ENCODE measurements around the gene F7. TPM values are rescaled to one million over a fixed set of nuclear protein-coding genes. Genes with fewer than 3 reads are reported as not detected.

The F7 gene
- total and polyA plus RNA-seq, 2 of the 4 experiments (the other 2 are of a cell fraction) = under 0.01 to 0.07 TPM

DNA sequence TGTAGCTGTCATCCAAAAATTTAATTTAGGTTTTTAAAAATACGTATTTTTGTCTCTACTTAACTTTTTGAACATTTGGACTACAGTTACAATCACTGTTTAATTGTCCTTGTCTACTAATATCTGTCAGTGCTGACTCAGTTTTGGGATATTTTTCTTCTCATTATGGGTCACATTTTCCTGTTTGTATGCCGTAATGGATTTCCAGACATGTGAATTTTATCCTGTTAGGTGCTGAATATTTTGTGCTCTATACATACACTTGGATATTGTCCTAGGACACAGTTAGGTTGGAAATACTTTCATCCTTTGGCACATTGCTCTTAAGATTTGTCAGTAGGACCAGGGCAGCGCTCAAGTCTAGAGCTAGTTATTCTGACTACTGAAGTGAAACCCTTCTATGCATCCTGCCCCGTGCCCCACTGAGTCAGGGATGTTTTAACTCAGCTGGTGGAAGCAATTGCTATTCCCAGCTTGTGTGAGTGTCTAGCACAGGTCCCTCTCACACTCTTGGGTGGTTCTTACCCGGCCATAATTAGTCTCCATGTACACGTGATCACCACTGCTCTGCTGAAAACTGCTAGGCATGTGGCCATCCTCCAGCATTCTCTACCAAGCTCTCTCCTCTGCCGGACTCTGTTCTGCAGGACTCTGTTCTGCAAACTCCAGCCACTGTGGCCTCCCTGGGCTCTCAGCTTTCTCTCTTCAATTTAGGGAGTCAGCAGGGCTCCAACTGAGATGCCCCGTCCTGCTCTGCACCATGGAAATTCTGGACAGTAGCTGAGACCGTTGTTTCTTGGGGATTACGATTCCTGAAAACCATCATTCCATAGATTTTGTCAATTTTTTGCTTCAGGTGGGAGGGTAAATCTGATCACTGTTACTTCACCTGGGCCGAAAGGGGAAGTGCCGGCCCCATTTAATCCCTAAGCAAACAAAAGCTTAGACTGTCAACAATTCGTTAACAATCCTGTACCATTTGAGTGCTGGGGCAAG, 64.0 kb downstream of the F7 start:
- Histone ChIP-seq H3K9me3 (ENCODE audit: control insufficient read depth, insufficient read depth, low read length) (0 out of 2 replicates have a peak, but pooled peaks cover 2% of the 10 kb centered on the region), H3K36me3 (ENCODE audit: control insufficient read depth, insufficient read depth, low read length) (peaks cover 31% of the 10 kb centered on the region), H4K91ac (ENCODE audit: insufficient read depth, low read depth, low read length) (no peak overlapping the region), H4K5ac (ENCODE audit: low read depth, low read length) (0 out of 2 replicates have a peak overlapping the region, but pooled peaks have one; percentile 11), H4K20me1 (ENCODE audit: insufficient read depth, low read length) (no peaks in the 10 kb centered on the region), H4K8ac (ENCODE audit: low read depth in 2 of 2, low read length in 2 of 2) (no peak overlapping the region), H3K4me1 (ENCODE audit: control insufficient read depth, insufficient read depth, low read length) (peaks cover 14% of the 10 kb centered on the region), H3K18ac (ENCODE audit: low read depth, low read length) (no peak overlapping the region), H3K4me2 (ENCODE audit: low read depth, low read length) (no peak overlapping the region), H3K56ac (ENCODE audit: extremely low read depth, insufficient read depth, low read length) (no peak overlapping the region), H3K9ac (ENCODE audit: low read depth, low read length) (no peak overlapping the region), H3K27ac (ENCODE audit: insufficient read depth, low read length) (no peak overlapping the region), H3K27me3 (ENCODE audit: control insufficient read depth, insufficient read depth, low read length) (no peaks in the 10 kb centered on the region), H2BK20ac (ENCODE audit: low read depth, low read length) (no peak overlapping the region), H3K4ac (ENCODE audit: low read depth, low read length) (no peak overlapping the region), H2AFZ (replicated peaks; ENCODE audit: low read length, poor library complexity) (no peak overlapping the region), H2BK15ac (ENCODE audit: low read depth, low read length) (no peak overlapping the region), H3K79me1 (ENCODE audit: low read depth in 1 of 2, low read length in 2 of 2) (peaks cover 0 to 20% of the 10 kb centered on the region in 2 experiments; a peak in 2 of 4 replicates), H3K4me3 (ENCODE audit: insufficient read depth, low read depth, low read length) (no peak overlapping the region), H2BK120ac (ENCODE audit: low read depth, low read length) (no peak overlapping the region), H2BK5ac (ENCODE audit: low read depth, low read length, poor library complexity, severe bottlenecking) (no peak overlapping the region), H2AK5ac (ENCODE audit: low read depth, low read length) (no peak overlapping the region), H2AK9ac (replicated peaks; ENCODE audit: low read depth, low read length, poor library complexity) (no peak overlapping the region), H3K14ac (replicated peaks; ENCODE audit: low read depth, low read length) (no peak overlapping the region), H3K23ac (ENCODE audit: low read depth, low read length) (no peak overlapping the region), H3K9me1 (ENCODE audit: insufficient read depth, low read length) (peaks cover 14% of the 10 kb centered on the region)
- BruUV-seq (replicated peaks) = no TSS peak
- ChIA-PET CTCF (no interaction called here), POLR2A (ENCODE audit: unreplicated experiment) (no interaction called here)
- intact Hi-C loops (cut with micrococcal nuclease) (no loop called here), in situ Hi-C loops (cut with MboI; ENCODE audit: low sequenced_read_pairs) (no loop called here), dilution Hi-C loops (cut with HindIII; ENCODE audit: low sequenced_read_pairs, unreplicated experiment) (no loop called here)
- ATAC-seq (ENCODE audit: low read depth) (no peak), DNase-seq (no peak)
- TF ChIP-seq POLR2A (IDR thresholded peaks at IDR 0.05; ENCODE audit: low read depth, low read length) = no peak
- WGBS, 2 experiments (ENCODE audit: extremely low coverage in 2 of 2, insufficient read length in 1 of 2) = 95% methylated on average over 4 of the region's 13 CpGs; no CpG with 5 or more reads in 1 of the 2 experiments

Small RNA genes lying within 50 kb of the gene (microRNA-seq; reads per million reads assigned to microRNA genes)
- not detected for gene AL137002.1 (ENCODE audit: insufficient read depth, insufficient read length)

Small RNA genes lying within 50 kb of the gene (small RNA-seq; reads per million reads assigned to genes)
- 0 reads per million in 5 experiments for gene AL137002.1

Other genes with a start within 250 kb of the F7 start
- gene MCF2L, start 136.6 kb upstream of the F7 start, total RNA-seq (2012; rRNA removed) = 0.18 TPM in 1 of 2 replicates, not detected in the other
- not detected in 2 replicates for gene MCF2L, start 136.6 kb upstream of the F7 start, polyA plus RNA-seq (2012; rRNA removed)
- 7.2 and 9.1 TPM in 2 replicates for gene F10, start 17.0 kb downstream of the F7 start, total RNA-seq (2012; rRNA removed)
- gene F10, start 17.0 kb downstream of the F7 start, polyA plus RNA-seq (2012; rRNA removed) = 19.5 and 19.7 TPM in 2 replicates
- gene PROZ, start 52.9 kb downstream of the F7 start, total RNA-seq (2012; rRNA removed) = not detected in 2 replicates
- gene PROZ, start 52.9 kb downstream of the F7 start, polyA plus RNA-seq (2012; rRNA removed) = not detected in 2 replicates
- 72.8 and 90.9 TPM in 2 replicates for gene PCID2, start 102.9 kb downstream of the F7 start, total RNA-seq (2012; rRNA removed)
- gene PCID2, start 102.9 kb downstream of the F7 start, polyA plus RNA-seq (2012; rRNA removed) = 71.7 and 83.5 TPM in 2 replicates
- 128 and 146 TPM in 2 replicates for gene CUL4A, start 103.8 kb downstream of the F7 start, total RNA-seq (2012; rRNA removed)
- gene CUL4A, start 103.8 kb downstream of the F7 start, polyA plus RNA-seq (2012; rRNA removed) = 68.7 and 86.0 TPM in 2 replicates
- 58.3 and 60.6 TPM in 2 replicates for gene LAMP1, start 191.4 kb downstream of the F7 start, total RNA-seq (2012; rRNA removed)
- gene LAMP1, start 191.4 kb downstream of the F7 start, polyA plus RNA-seq (2012; rRNA removed) = 229 and 235 TPM in 2 replicates